Measurements from ENCODE around the gene LBR.

LBR gene

GRCh38 chr1:225366552-225366951 is 61.3 kb downstream of the LBR start:
- no peak for DNase-seq

GRCh38 chr1:225366018-225366417 is 61.8 kb downstream of the LBR start:
- no peak for DNase-seq

- no peak for DNase-seq
Measured at GRCh38 chr1:225364439-225364838, 63.4 kb downstream of the LBR start.

- no peak for DNase-seq
Measured at GRCh38 chr1:225362805-225363204, 65.0 kb downstream of the LBR start.

GRCh38 chr1:225361176-225361575 is 66.7 kb downstream of the LBR start:
- no peak for DNase-seq

GRCh38 chr1:225360119-225360518 is 67.7 kb downstream of the LBR start:
- no peak for DNase-seq

- DNase-seq, result no peak
Measured at GRCh38 chr1:225355863-225356262, 72.0 kb downstream of the LBR start.

GRCh38 chr1:225354906-225355305 is 72.9 kb downstream of the LBR start:
- no peak for DNase-seq

Measured in activated naive CD4-positive, alpha-beta T cell treated with anti-CD3 and anti-CD28 coated beads, Interleukin-2, amount 50 U/mL, for 16 hours (primary cell).